ENCODE results near the gene EME1.

GRCh38 chr17:50332196-50332595, 40.8 kb upstream of the EME1 start:
- TF ChIP-seq CTCF (IDR thresholded peaks at IDR 0.05) (no peak), POLR2A (IDR thresholded peaks at IDR 0.05) (no peak)
